Ascending aorta (tissue), 2 donors: ENCODE results near the gene LPXN. TPM values are rescaled to one million over a fixed set of nuclear protein-coding genes. Genes with fewer than 3 reads are reported as not detected.

ENCODE experiments used
- DNase-seq, 2 donors: peaks; one replicate each; pipeline ENCODE4 v3.0.0-alpha.2; 2019; ENCODE audit warnings: low spot score in 2 of 2
- H3K27ac ChIP-seq, 2 donors: fragments of 200-600 bp; sonication (generic); one replicate each; pipeline ENCODE4 v1.5.1; 2016 to 2017; ENCODE audit warnings: mild to moderate bottlenecking in 1 of 2
- H3K27me3 ChIP-seq: fragments of 200-600 bp; sonication (generic); one replicate; pipeline ENCODE4 v1.5.1; 2017
- H3K36me3 ChIP-seq, 2 donors: fragments of 200-600 bp; sonication (generic); one replicate each; pipeline ENCODE4 v1.5.1; 2016
- H3K4me1 ChIP-seq, 2 donors: fragments of 200-600 bp; sonication (generic); one replicate each; pipeline ENCODE4 v1.5.1; 2016 to 2017; ENCODE audit warnings: mild to moderate bottlenecking in 1 of 2
- H3K4me3 ChIP-seq, 2 donors: fragments of 200-600 bp; sonication (generic); one replicate each; pipeline ENCODE4 v1.5.1; 2016 to 2017; ENCODE audit warnings: mild to moderate bottlenecking in 1 of 2
- H3K9me3 ChIP-seq, 2 donors: fragments of 200-600 bp; sonication (generic); one replicate each; pipeline ENCODE4 v1.5.1; 2016
- CTCF ChIP-seq, 3 experiments: fragments of 200-600 bp in 2 of 3; fragments of 450-650 bp in 1 of 3; sonication (generic) in 2 of 3; IDR thresholded peaks; one replicate each; pipeline ENCODE4 v1.5.1; 2016 to 2019; ENCODE audit warnings: antibody characterized with exemption in 3 of 3, mild to moderate bottlenecking in 1 of 3, moderate library complexity in 1 of 3
- intact Hi-C: fragments of 100-400 bp; cut with DNase I; formaldehyde crosslinking; loops from one replicate; pipeline ENCODE4 v1.15.1; 2023
- total RNA-seq: library from RNA; depleted of rRNA; stranded (reverse); fragments of >200 nt; gene quantifications from one replicate; pipeline ENCODE4 v1.1.0, GENCODE V29; 2016

LPXN gene
- total RNA-seq, 1 donor from 2014 or later = 2.1 TPM

GRCh38 chr11:58616594-58616993 lies 40.9 kb upstream of the LPXN start:
- Histone ChIP-seq H3K4me1 (no peaks in the 10 kb centered on the region), H3K36me3 (peaks cover 67 to 90% of the 10 kb centered on the region in 2 donors), H3K9me3 (no peaks in the 10 kb centered on the region), H3K27ac (no peak overlapping the region), H3K4me3 (no peak overlapping the region), H3K27me3 (no peaks in the 10 kb centered on the region)
- DNase-seq = no peak
- no peak for TF ChIP-seq CTCF (IDR thresholded peaks at IDR 0.05)
- intact Hi-C loops = no loop called here

GRCh38 chr11:58615559-58615958 lies 39.9 kb upstream of the LPXN start:
- no peak overlapping the region for H3K4me3 ChIP-seq
- no peak for TF ChIP-seq CTCF (IDR thresholded peaks at IDR 0.05)
- intact Hi-C loops = no loop called here
- H3K27me3 ChIP-seq = no peaks in the 10 kb centered on the region
- DNase-seq = no peak
- peaks cover 70 to 95% of the 10 kb centered on the region in 2 donors for H3K36me3 ChIP-seq
- H3K9me3 ChIP-seq = no peaks in the 10 kb centered on the region
- H3K4me1 ChIP-seq = no peaks in the 10 kb centered on the region
- no peak overlapping the region for H3K27ac ChIP-seq

- Histone ChIP-seq H3K27me3 (no peaks in the 10 kb centered on the region), H3K4me1 (no peaks in the 10 kb centered on the region), H3K4me3 (no peak overlapping the region), H3K9me3 (no peaks in the 10 kb centered on the region), H3K36me3 (peaks cover 53 to 80% of the 10 kb centered on the region in 2 donors), H3K27ac (no peak overlapping the region)
- intact Hi-C loops = no loop called here
- DNase-seq = no peak
- no peak for TF ChIP-seq CTCF (IDR thresholded peaks at IDR 0.05)
These were observed 37.6 kb upstream of the LPXN start for GRCh38 chr11:58613228-58613627.

- intact Hi-C loops = no loop called here
- peaks cover 33 to 50% of the 10 kb centered on the region in 2 donors for H3K36me3 ChIP-seq
- TF ChIP-seq CTCF (IDR thresholded peaks at IDR 0.05) = no peak
These were observed 34.1 kb upstream of the LPXN start for GRCh38 chr11:58609723-58610122.

GRCh38 chr11:58608331-58608730 lies 32.7 kb upstream of the LPXN start:
- intact Hi-C loops = no loop called here
- no peak overlapping the region for H3K4me3 ChIP-seq
- H3K27ac ChIP-seq = no peak overlapping the region
- H3K36me3 ChIP-seq = peaks cover 22 to 36% of the 10 kb centered on the region in 2 donors
- H3K9me3 ChIP-seq = no peaks in the 10 kb centered on the region
- no peak for TF ChIP-seq CTCF (IDR thresholded peaks at IDR 0.05)
- H3K4me1 ChIP-seq = no peaks in the 10 kb centered on the region
- no peak for DNase-seq
- no peaks in the 10 kb centered on the region for H3K27me3 ChIP-seq

More at GRCh38 chr11:58609723-58610122, 34.1 kb upstream of the LPXN start:
- DNase-seq = no peak
- H3K4me1 ChIP-seq = no peaks in the 10 kb centered on the region
- H3K27ac ChIP-seq = no peak overlapping the region
- no peaks in the 10 kb centered on the region for H3K9me3 ChIP-seq
- H3K4me3 ChIP-seq = no peak overlapping the region
- H3K27me3 ChIP-seq = no peaks in the 10 kb centered on the region
